ENCODE results near the gene PCDH7.

GRCh38 chr4:30716158-30716557 is 4.0 kb upstream of the PCDH7 start:
- TF ChIP-seq, protein P1, sequence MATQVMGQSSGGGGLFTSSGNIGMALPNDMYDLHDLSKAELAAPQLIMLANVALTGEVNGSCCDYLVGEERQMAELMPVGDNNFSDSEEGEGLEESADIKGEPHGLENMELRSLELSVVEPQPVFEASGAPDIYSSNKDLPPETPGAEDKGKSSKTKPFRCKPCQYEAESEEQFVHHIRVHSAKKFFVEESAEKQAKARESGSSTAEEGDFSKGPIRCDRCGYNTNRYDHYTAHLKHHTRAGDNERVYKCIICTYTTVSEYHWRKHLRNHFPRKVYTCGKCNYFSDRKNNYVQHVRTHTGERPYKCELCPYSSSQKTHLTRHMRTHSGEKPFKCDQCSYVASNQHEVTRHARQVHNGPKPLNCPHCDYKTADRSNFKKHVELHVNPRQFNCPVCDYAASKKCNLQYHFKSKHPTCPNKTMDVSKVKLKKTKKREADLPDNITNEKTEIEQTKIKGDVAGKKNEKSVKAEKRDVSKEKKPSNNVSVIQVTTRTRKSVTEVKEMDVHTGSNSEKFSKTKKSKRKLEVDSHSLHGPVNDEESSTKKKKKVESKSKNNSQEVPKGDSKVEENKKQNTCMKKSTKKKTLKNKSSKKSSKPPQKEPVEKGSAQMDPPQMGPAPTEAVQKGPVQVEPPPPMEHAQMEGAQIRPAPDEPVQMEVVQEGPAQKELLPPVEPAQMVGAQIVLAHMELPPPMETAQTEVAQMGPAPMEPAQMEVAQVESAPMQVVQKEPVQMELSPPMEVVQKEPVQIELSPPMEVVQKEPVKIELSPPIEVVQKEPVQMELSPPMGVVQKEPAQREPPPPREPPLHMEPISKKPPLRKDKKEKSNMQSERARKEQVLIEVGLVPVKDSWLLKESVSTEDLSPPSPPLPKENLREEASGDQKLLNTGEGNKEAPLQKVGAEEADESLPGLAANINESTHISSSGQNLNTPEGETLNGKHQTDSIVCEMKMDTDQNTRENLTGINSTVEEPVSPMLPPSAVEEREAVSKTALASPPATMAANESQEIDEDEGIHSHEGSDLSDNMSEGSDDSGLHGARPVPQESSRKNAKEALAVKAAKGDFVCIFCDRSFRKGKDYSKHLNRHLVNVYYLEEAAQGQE (IDR thresholded peaks at IDR 0.05; ENCODE audit: insufficient read depth in 1 of 2, low read depth in 2 of 2, low read length in 2 of 2), result no peak
- TF ChIP-seq SIN3A (IDR thresholded peaks at IDR 0.05; ENCODE audit: borderline replicate concordance, insufficient read depth, low read length), result no peak
- no peak for TF ChIP-seq POLR2AphosphoS5 (IDR thresholded peaks at IDR 0.05; ENCODE audit: low read depth, low read length)

All from PFSK-1 (cell line).